Measurements from ENCODE around the gene LRG1. TPM values are rescaled to one million over a fixed set of nuclear protein-coding genes. Genes with fewer than 3 reads are reported as not detected.
A peak's percentile ranks its signal among the peaks of the same experiment; 100 is the strongest.

LRG1 gene
- total and polyA plus RNA-seq, 4 donors: 57.8 to 1,122 (median 661) TPM

GRCh38 chr19:4522291-4523002 lies 17.4 kb downstream of the LRG1 start:
- Histone ChIP-seq H3K9me3 (ENCODE audit: control insufficient read depth in 4 of 4, low read length in 3 of 4) (no peaks in the 10 kb centered on the region), H3K27ac (ENCODE audit: low read depth in 1 of 2, low read length in 2 of 2) (no peak overlapping the region), H3K27me3 (ENCODE audit: control insufficient read depth in 4 of 4, insufficient read depth in 4 of 4, low read length in 3 of 4) (no peaks in the 10 kb centered on the region), H3K9ac (ENCODE audit: low read depth in 1 of 2, low read length in 2 of 2) (no peak overlapping the region), H3K4me1 (ENCODE audit: control insufficient read depth in 4 of 4, insufficient read depth in 4 of 4, low read length in 3 of 4) (peaks cover 18 to 61% (median 56%) of the 10 kb centered on the region in 4 donors), H3K36me3 (ENCODE audit: control insufficient read depth in 4 of 4, insufficient read depth in 3 of 4, low read depth in 1 of 4, low read length in 3 of 4) (peaks cover 0 to 16% (median 8%) of the 10 kb centered on the region in 4 donors), H3K4me3 (ENCODE audit: low read depth in 1 of 3, low read length in 3 of 3) (no peak overlapping the region)
- DNase-seq (ENCODE audit: low spot score): no peak
- TF ChIP-seq MAX (IDR thresholded peaks at IDR 0.05): no peak
- no peak for TF ChIP-seq SP1 (IDR thresholded peaks at IDR 0.05)
- TF ChIP-seq JUND (IDR thresholded peaks at IDR 0.05): no peak
- no peak for TF ChIP-seq HNF4G (IDR thresholded peaks at IDR 0.05)
- no peak for TF ChIP-seq CTCF (IDR thresholded peaks at IDR 0.05; ENCODE audit: low read depth, low read length, missing input control)
- TF ChIP-seq YY1 (IDR thresholded peaks at IDR 0.05): no peak
- 91% methylated on average over 15 of the region's 15 CpGs for WGBS

GRCh38 chr19:4521888-4522242 lies 18.0 kb downstream of the LRG1 start:
- peaks cover 18 to 67% (median 62%) of the 10 kb centered on the region in 4 donors for H3K4me1 ChIP-seq (ENCODE audit: control insufficient read depth in 4 of 4, insufficient read depth in 4 of 4, low read length in 3 of 4)
- 89% methylated on average over 5 of the region's 5 CpGs for WGBS

More at GRCh38 chr19:4521888-4522242, 18.0 kb downstream of the LRG1 start:
- Histone ChIP-seq H3K9ac (ENCODE audit: low read depth in 1 of 2, low read length in 2 of 2) (no peak overlapping the region), H3K27ac (ENCODE audit: low read depth in 1 of 2, low read length in 2 of 2) (peak overlapping the region; percentile 6 to 41), H3K9me3 (ENCODE audit: control insufficient read depth in 4 of 4, low read length in 3 of 4) (no peaks in the 10 kb centered on the region), H3K36me3 (ENCODE audit: control insufficient read depth in 4 of 4, insufficient read depth in 3 of 4, low read depth in 1 of 4, low read length in 3 of 4) (peaks cover 0 to 16% (median 8%) of the 10 kb centered on the region in 4 donors), H3K4me3 (ENCODE audit: low read depth in 1 of 3, low read length in 3 of 3) (no peak overlapping the region), H3K27me3 (ENCODE audit: control insufficient read depth in 4 of 4, insufficient read depth in 4 of 4, low read length in 3 of 4) (no peaks in the 10 kb centered on the region)
- DNase-seq (ENCODE audit: low spot score): no peak
- TF ChIP-seq SP1 (IDR thresholded peaks at IDR 0.05): no peak
- no peak for TF ChIP-seq MAX (IDR thresholded peaks at IDR 0.05)
- TF ChIP-seq ZBTB33 (IDR thresholded peaks at IDR 0.05): no peak
- no peak for TF ChIP-seq JUND (IDR thresholded peaks at IDR 0.05)
- no peak for TF ChIP-seq GABPA (IDR thresholded peaks at IDR 0.05 in 1 of 2, conservative IDR thresholded peaks at IDR 0.05 in 1 of 2)
- no peak for TF ChIP-seq HNF4G (IDR thresholded peaks at IDR 0.05)
- TF ChIP-seq CTCF (IDR thresholded peaks at IDR 0.05; ENCODE audit: low read depth, low read length, missing input control): no peak
- TF ChIP-seq FOXA1 (IDR thresholded peaks at IDR 0.05): no peak
- TF ChIP-seq REST (IDR thresholded peaks at IDR 0.05): no peak
